ENCODE data around the gene APOD.

DNA sequence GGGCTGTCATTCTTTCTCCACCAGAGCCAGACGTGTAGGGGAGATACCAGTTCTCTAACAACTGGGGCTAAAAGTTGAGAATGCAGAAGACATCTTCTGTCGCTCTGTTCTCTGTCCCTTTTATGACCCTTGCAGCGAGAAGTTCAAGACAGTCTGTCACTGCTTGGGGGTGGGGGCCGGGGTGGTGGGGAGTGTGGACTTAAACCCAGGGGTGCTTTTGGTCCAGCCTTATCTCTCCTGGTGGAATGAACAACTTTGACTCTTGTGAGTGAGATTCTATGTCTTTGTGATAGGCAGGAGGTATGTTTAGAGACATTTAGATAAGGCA lies 767 bp upstream of the APOD start:
- TF ChIP-seq TCF7L2 (IDR thresholded peaks at IDR 0.05; ENCODE audit: low read depth, low read length): no peak
- TF ChIP-seq, protein P1, sequence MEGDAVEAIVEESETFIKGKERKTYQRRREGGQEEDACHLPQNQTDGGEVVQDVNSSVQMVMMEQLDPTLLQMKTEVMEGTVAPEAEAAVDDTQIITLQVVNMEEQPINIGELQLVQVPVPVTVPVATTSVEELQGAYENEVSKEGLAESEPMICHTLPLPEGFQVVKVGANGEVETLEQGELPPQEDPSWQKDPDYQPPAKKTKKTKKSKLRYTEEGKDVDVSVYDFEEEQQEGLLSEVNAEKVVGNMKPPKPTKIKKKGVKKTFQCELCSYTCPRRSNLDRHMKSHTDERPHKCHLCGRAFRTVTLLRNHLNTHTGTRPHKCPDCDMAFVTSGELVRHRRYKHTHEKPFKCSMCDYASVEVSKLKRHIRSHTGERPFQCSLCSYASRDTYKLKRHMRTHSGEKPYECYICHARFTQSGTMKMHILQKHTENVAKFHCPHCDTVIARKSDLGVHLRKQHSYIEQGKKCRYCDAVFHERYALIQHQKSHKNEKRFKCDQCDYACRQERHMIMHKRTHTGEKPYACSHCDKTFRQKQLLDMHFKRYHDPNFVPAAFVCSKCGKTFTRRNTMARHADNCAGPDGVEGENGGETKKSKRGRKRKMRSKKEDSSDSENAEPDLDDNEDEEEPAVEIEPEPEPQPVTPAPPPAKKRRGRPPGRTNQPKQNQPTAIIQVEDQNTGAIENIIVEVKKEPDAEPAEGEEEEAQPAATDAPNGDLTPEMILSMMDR (IDR thresholded peaks at IDR 0.05): no peak
- TF ChIP-seq POLR2AphosphoS5 (IDR thresholded peaks at IDR 0.05; ENCODE audit: low read depth, low read length): no peak
- TF ChIP-seq SIN3A (IDR thresholded peaks at IDR 0.05; ENCODE audit: borderline replicate concordance, insufficient read depth, low read depth, low read length): no peak
- TF ChIP-seq, protein P2, sequence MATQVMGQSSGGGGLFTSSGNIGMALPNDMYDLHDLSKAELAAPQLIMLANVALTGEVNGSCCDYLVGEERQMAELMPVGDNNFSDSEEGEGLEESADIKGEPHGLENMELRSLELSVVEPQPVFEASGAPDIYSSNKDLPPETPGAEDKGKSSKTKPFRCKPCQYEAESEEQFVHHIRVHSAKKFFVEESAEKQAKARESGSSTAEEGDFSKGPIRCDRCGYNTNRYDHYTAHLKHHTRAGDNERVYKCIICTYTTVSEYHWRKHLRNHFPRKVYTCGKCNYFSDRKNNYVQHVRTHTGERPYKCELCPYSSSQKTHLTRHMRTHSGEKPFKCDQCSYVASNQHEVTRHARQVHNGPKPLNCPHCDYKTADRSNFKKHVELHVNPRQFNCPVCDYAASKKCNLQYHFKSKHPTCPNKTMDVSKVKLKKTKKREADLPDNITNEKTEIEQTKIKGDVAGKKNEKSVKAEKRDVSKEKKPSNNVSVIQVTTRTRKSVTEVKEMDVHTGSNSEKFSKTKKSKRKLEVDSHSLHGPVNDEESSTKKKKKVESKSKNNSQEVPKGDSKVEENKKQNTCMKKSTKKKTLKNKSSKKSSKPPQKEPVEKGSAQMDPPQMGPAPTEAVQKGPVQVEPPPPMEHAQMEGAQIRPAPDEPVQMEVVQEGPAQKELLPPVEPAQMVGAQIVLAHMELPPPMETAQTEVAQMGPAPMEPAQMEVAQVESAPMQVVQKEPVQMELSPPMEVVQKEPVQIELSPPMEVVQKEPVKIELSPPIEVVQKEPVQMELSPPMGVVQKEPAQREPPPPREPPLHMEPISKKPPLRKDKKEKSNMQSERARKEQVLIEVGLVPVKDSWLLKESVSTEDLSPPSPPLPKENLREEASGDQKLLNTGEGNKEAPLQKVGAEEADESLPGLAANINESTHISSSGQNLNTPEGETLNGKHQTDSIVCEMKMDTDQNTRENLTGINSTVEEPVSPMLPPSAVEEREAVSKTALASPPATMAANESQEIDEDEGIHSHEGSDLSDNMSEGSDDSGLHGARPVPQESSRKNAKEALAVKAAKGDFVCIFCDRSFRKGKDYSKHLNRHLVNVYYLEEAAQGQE (IDR thresholded peaks at IDR 0.05; ENCODE audit: insufficient read depth in 1 of 2, low read depth in 2 of 2, low read length in 1 of 2): no peak

All from Panc1 (cell line).